ENCODE data around the gene COL13A1.

The COL13A1 gene

GRCh38 chr10:69918036-69918435 is 116.3 kb downstream of the COL13A1 start:
- Histone ChIP-seq H3K27me3 (no peaks in the 10 kb centered on the region), H3K9me3 (no peaks in the 10 kb centered on the region), H3K36me3 (peaks cover 0 to 9% (median 4%) of the 10 kb centered on the region in 3 donors), H3K27ac (no peak overlapping the region), H3K4me1 (peaks cover 0 to 20% (median 17%) of the 10 kb centered on the region in 4 donors), H3K4me3 (no peak overlapping the region)
- intact Hi-C loops (cut with DNase I; ENCODE audit: low total_unique reads), result no loop called here
- TF ChIP-seq, protein P1, sequence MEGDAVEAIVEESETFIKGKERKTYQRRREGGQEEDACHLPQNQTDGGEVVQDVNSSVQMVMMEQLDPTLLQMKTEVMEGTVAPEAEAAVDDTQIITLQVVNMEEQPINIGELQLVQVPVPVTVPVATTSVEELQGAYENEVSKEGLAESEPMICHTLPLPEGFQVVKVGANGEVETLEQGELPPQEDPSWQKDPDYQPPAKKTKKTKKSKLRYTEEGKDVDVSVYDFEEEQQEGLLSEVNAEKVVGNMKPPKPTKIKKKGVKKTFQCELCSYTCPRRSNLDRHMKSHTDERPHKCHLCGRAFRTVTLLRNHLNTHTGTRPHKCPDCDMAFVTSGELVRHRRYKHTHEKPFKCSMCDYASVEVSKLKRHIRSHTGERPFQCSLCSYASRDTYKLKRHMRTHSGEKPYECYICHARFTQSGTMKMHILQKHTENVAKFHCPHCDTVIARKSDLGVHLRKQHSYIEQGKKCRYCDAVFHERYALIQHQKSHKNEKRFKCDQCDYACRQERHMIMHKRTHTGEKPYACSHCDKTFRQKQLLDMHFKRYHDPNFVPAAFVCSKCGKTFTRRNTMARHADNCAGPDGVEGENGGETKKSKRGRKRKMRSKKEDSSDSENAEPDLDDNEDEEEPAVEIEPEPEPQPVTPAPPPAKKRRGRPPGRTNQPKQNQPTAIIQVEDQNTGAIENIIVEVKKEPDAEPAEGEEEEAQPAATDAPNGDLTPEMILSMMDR (IDR thresholded peaks at IDR 0.05), result no peak
- no peak for DNase-seq

GRCh38 chr10:69919250-69919649 is 117.5 kb downstream of the COL13A1 start:
- Histone ChIP-seq H3K9me3 (no peaks in the 10 kb centered on the region), H3K36me3 (peaks cover 0 to 9% (median 6%) of the 10 kb centered on the region in 3 donors), H3K4me1 (peaks cover 0 to 8% (median 6%) of the 10 kb centered on the region in 4 donors), H3K27me3 (no peaks in the 10 kb centered on the region), H3K27ac (no peak overlapping the region), H3K4me3 (no peak overlapping the region)
- TF ChIP-seq, protein P1 (IDR thresholded peaks at IDR 0.05), result no peak
- no peak for DNase-seq
- intact Hi-C loops (cut with DNase I; ENCODE audit: low total_unique reads), result no loop called here

DNA sequence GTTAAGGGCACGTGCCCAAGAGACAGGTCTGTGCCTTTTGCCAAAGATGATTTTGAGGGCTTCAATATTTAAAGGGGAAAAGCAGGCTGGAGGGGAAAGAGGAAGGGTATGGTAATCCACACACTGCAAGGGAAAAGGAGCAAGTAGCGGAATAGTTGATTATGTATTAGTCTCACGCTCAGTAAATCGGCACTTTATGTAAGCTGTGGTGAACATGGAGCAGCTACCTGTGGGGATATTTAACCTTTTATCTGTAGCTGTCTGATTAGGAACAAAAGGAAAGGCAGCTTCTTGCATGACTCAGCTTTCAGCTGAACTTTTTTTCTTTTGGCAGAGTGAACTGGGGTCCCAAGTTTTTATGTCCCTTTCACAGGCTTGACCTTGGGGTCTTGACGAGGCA is 123.4 kb downstream of the COL13A1 start:
- intact Hi-C loops (cut with DNase I; ENCODE audit: low total_unique reads), result no loop called here
- Histone ChIP-seq H3K9me3 (no peaks in the 10 kb centered on the region), H3K27ac (no peak overlapping the region), H3K27me3 (no peaks in the 10 kb centered on the region), H3K4me3 (no peak overlapping the region), H3K4me1 (no peaks in the 10 kb centered on the region), H3K36me3 (peaks cover 3 to 10% (median 6%) of the 10 kb centered on the region in 3 donors)
- TF ChIP-seq, protein P1 (IDR thresholded peaks at IDR 0.05), result no peak
- DNase-seq, result no peak

DNA sequence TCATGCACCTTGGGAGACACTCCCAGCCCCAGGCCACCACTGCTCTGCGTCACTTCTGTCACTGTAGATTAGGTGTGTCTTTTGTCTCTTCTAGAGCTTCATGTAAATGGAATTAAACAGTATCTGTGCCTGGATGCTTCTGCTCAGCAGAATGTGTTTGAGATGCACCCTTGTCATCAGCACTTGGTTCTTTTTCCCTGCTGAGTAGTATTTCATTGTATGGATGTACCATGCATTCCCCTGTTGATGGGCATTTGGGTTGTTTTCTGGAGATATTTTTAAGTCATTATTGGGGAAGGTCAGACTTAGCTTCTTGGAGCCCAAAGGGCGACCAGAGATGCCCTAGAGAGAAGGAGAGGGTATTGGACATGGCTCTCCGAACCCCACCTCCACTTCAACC is 126.6 kb downstream of the COL13A1 start:
- intact Hi-C loops (cut with DNase I; ENCODE audit: low total_unique reads), result no loop called here
- Histone ChIP-seq H3K9me3 (no peaks in the 10 kb centered on the region), H3K4me1 (no peaks in the 10 kb centered on the region), H3K27ac (no peak overlapping the region), H3K4me3 (no peak overlapping the region), H3K27me3 (no peaks in the 10 kb centered on the region), H3K36me3 (peaks cover 6 to 19% (median 7%) of the 10 kb centered on the region in 3 donors)
- TF ChIP-seq, protein P1 (IDR thresholded peaks at IDR 0.05), result no peak
- no peak for DNase-seq

GRCh38 chr10:69929575-69929974 is 127.9 kb downstream of the COL13A1 start:
- DNase-seq, result no peak

More at GRCh38 chr10:69929575-69929974, 127.9 kb downstream of the COL13A1 start:
- TF ChIP-seq, protein P1 (IDR thresholded peaks at IDR 0.05), result no peak
- no peaks in the 10 kb centered on the region for H3K4me1 ChIP-seq
- H3K27ac ChIP-seq, result no peak overlapping the region
- H3K4me3 ChIP-seq, result no peak overlapping the region
- H3K27me3 ChIP-seq, result no peaks in the 10 kb centered on the region
- H3K9me3 ChIP-seq, result no peaks in the 10 kb centered on the region
- H3K36me3 ChIP-seq, result peaks cover 6 to 29% (median 7%) of the 10 kb centered on the region in 3 donors
- intact Hi-C loops (cut with DNase I; ENCODE audit: low total_unique reads), result no loop called here

Measured in tibial artery (tissue), 4 donors.